Body of pancreas (tissue), 4 donors: ENCODE data around the gene PKD2.

Source experiments
- POLR2A ChIP-seq, 3 donors: fragments of 450-650 bp; IDR thresholded peaks; one replicate each; pipeline ENCODE4 v1.6.1; 2016; ENCODE audit warnings: antibody characterized with exemption in 3 of 3, mild to moderate bottlenecking in 2 of 3
- TF ChIP-seq, protein P1 (sequence below), 7 experiments: fragments of 450-650 bp in 4 of 7; fragments of 200-600 bp in 3 of 7; sonication (generic) in 3 of 7; IDR thresholded peaks; one replicate each; pipeline ENCODE4 v1.5.1; 2016 to 2019; ENCODE audit warnings: antibody characterized with exemption in 7 of 7

GRCh38 chr4:88008122-88008742 is 797 bp downstream of the PKD2 start:
- TF ChIP-seq POLR2A (IDR thresholded peaks at IDR 0.05), result peak in 2 of 3 donors; percentile 20 to 23
- TF ChIP-seq, protein P1, sequence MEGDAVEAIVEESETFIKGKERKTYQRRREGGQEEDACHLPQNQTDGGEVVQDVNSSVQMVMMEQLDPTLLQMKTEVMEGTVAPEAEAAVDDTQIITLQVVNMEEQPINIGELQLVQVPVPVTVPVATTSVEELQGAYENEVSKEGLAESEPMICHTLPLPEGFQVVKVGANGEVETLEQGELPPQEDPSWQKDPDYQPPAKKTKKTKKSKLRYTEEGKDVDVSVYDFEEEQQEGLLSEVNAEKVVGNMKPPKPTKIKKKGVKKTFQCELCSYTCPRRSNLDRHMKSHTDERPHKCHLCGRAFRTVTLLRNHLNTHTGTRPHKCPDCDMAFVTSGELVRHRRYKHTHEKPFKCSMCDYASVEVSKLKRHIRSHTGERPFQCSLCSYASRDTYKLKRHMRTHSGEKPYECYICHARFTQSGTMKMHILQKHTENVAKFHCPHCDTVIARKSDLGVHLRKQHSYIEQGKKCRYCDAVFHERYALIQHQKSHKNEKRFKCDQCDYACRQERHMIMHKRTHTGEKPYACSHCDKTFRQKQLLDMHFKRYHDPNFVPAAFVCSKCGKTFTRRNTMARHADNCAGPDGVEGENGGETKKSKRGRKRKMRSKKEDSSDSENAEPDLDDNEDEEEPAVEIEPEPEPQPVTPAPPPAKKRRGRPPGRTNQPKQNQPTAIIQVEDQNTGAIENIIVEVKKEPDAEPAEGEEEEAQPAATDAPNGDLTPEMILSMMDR (IDR thresholded peaks at IDR 0.05), result no peak
